ENCODE results near the gene CDC25C.

Gene CDC25C

DNA sequence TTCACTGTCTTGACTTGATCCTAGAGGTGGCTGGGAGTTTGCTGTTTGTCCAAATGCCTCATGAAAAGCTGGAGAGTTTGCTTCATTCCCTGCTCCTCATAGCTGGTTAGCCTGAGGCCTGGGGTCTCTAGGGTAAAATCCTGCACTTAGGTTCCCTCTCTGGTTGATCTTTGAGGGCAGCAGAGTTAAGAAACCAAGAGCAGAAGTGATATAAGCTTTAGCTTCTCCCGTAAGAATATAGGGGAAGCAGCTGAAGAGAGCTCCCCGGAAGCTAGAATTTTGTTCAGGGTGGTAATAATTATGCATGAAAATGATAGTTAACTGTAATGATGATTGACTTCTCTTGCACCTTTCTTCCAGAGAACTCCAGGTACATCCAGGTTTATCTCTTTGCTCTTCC, 7.9 kb upstream of the CDC25C start:
- TF ChIP-seq, protein P1, sequence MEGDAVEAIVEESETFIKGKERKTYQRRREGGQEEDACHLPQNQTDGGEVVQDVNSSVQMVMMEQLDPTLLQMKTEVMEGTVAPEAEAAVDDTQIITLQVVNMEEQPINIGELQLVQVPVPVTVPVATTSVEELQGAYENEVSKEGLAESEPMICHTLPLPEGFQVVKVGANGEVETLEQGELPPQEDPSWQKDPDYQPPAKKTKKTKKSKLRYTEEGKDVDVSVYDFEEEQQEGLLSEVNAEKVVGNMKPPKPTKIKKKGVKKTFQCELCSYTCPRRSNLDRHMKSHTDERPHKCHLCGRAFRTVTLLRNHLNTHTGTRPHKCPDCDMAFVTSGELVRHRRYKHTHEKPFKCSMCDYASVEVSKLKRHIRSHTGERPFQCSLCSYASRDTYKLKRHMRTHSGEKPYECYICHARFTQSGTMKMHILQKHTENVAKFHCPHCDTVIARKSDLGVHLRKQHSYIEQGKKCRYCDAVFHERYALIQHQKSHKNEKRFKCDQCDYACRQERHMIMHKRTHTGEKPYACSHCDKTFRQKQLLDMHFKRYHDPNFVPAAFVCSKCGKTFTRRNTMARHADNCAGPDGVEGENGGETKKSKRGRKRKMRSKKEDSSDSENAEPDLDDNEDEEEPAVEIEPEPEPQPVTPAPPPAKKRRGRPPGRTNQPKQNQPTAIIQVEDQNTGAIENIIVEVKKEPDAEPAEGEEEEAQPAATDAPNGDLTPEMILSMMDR (IDR thresholded peaks at IDR 0.05; ENCODE audit: control extremely low read depth, extremely low read depth, low read depth, missing control alignments), result no peak
- ChIA-PET POLR2A (interaction anchor here (0.5 to 6.5 kb wide), 7 partner anchors 8 to 204 kb away, joined by 3 to 166 read pairs (median 4); partner anchors contain the start of genes CDC25C, ETF1 and KDM3B), CTCF (interaction anchor here (0.6 to 18.9 kb wide), 3 partner anchors 12 to 111 kb away, joined by 3 to 403 read pairs (median 4); partner anchors contain the start of gene KDM3B)
- DNase-seq (ENCODE audit: extremely low spot score), result no peak

- TF ChIP-seq, protein P1 (IDR thresholded peaks at IDR 0.05; ENCODE audit: control extremely low read depth, extremely low read depth, low read depth, missing control alignments), result no peak
- POLR2A ChIA-PET, result interaction anchor here (0.6 to 6.5 kb wide), 6 partner anchors 12 to 204 kb away, joined by 3 to 166 read pairs (median 4); partner anchors contain the start of genes ETF1 and KDM3B
- CTCF ChIA-PET, result interaction anchor here (0.6 to 18.9 kb wide), 3 partner anchors 12 to 111 kb away, joined by 3 to 403 read pairs (median 4); partner anchors contain the start of gene KDM3B
- DNase-seq (ENCODE audit: extremely low spot score), result no peak
These were observed 7.5 kb upstream of the CDC25C start for GRCh38 chr5:138339091-138339456.

DNA sequence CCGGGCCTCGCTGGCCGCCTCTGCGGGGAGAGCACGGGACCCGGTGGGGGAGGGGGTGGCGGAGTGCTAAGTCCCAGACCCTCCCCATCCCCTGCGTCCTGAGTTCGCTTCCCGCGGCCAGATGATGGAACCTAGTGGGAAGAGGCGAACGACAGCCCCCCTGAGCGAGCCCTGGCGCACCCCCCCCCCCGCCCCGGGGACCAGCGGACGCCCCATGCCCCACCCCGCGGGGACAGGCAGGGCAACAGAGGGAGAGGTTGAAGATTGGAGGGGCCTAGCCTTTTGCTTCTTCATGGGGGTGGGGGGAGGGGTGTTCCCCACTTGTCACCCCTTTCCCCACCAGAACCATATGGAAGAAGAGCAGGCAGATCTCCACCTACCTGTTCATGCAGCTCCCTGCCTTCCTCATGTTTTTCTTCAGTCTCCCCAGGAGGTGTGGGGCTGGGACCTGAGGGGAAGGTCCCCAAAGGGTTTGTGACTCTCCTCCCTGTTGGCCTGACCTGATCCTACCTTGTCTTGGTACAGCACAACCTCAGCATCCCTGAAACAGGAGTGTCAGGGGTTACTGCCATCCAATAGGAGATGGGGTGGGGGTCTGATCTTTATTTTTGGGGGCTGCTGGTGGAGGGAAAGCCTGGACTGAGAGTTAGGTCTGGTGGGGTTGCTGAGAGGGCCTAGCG, 6.9 kb upstream of the CDC25C start:
- ChIA-PET POLR2A (interaction anchor here (0.6 to 6.5 kb wide), 13 partner anchors 13 to 1290 kb away, joined by 3 to 166 read pairs (median 3); partner anchors contain the start of genes EGR1, HSPA9 and KDM3B), CTCF (interaction anchor here (1.1 to 18.9 kb wide), 2 partner anchors 13 to 112 kb away, joined by 4 to 403 read pairs; partner anchors contain the start of gene KDM3B)
- DNase-seq (ENCODE audit: extremely low spot score), result no peak
- TF ChIP-seq, protein P1 (IDR thresholded peaks at IDR 0.05; ENCODE audit: control extremely low read depth, extremely low read depth, low read depth, missing control alignments), result no peak

GRCh38 chr5:138337685-138338410, 6.2 kb upstream of the CDC25C start, which contains the start of gene FAM53C:
Gene FAM53C (plus strand): TSS chr5:138338266. CDS start chr5:138341336, 3,070 bp downstream.
- ChIA-PET CTCF (interaction anchor here (18.9 kb wide), 1 partner anchor 14 kb away, joined by 403 read pairs; the partner anchor contains the start of gene KDM3B), POLR2A (interaction anchor here (0.6 to 6.5 kb wide), 12 partner anchors 13 to 1290 kb away, joined by 3 to 166 read pairs (median 3); partner anchors contain the start of genes EGR1, HSPA9 and KDM3B)
- TF ChIP-seq, protein P1 (IDR thresholded peaks at IDR 0.05; ENCODE audit: control extremely low read depth, extremely low read depth, low read depth, missing control alignments), result peak; percentile 0
- DNase-seq (ENCODE audit: extremely low spot score), result peak; percentile 91

GRCh38 chr5:138336952-138337684, 5.5 kb upstream of the CDC25C start:
- TF ChIP-seq, protein P1 (IDR thresholded peaks at IDR 0.05; ENCODE audit: control extremely low read depth, extremely low read depth, low read depth, missing control alignments), result no peak
- POLR2A ChIA-PET, result interaction anchor here (1.1 to 6.5 kb wide), 2 partner anchors 14 to 238 kb away, joined by 5 to 166 read pairs; partner anchors contain the start of genes HSPA9 and KDM3B
- CTCF ChIA-PET, result interaction anchor here (18.9 kb wide), 1 partner anchor 14 kb away, joined by 403 read pairs; the partner anchor contains the start of gene KDM3B
- no peak for DNase-seq (ENCODE audit: extremely low spot score)
